MM.1S (cell line): ENCODE measurements around the gene USP10.

ENCODE experiments used
- EZH2 ChIP-seq: fragments of 300-600 bp; sonication (generic); optimal IDR thresholded peaks from 2 replicates; pipeline ENCODE3; 2017; ENCODE audit warnings: low read depth, mild to moderate bottlenecking, antibody characterized with exemption, low read length, mixed read lengths
- EZH2phosphoT487 ChIP-seq: fragments of 300-600 bp; sonication (generic); IDR thresholded peaks from 2 replicates; pipeline ENCODE4 v1.6.1; 2018; ENCODE audit warnings: antibody characterized with exemption, low read length
- TF ChIP-seq, protein P1 (sequence below): fragments of 300-600 bp; sonication (generic); IDR thresholded peaks from 2 replicates; pipeline ENCODE4 v1.5.1; 2016; ENCODE audit warnings: antibody characterized with exemption, low read length, mixed read lengths

DNA sequence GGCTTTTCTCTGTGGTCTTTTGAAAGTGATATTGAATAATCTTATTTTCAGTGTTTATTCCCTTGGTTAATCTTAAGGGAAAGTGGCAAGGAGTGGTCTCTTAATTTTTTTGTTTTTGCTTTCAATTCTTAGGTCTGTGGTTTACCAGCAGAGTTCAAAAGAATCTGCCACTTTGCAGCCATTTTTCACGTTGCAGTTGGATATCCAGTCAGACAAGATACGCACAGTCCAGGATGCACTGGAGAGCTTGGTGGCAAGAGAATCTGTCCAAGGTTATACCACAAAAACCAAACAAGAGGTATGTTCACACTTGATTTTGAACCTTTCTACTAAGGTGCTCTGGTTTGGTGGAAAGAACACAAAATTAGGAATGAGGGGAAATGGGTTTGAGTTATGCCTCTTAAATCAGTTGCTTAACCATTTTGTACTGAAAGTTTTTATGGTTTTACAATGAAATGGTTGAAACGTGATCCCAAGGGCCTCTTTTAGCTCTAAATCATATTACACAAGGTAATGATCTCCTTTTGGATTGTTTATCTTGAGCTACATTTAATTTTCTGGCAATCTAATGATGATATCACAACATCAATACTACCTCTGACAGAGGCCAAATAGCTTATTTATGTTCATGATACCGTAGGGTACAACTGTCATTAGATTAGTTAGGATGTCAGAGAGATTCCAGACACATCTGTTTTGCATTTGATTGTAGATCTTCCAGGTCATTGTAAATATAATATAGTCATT is 68.4 kb downstream of the USP10 start:
- TF ChIP-seq, protein P1, sequence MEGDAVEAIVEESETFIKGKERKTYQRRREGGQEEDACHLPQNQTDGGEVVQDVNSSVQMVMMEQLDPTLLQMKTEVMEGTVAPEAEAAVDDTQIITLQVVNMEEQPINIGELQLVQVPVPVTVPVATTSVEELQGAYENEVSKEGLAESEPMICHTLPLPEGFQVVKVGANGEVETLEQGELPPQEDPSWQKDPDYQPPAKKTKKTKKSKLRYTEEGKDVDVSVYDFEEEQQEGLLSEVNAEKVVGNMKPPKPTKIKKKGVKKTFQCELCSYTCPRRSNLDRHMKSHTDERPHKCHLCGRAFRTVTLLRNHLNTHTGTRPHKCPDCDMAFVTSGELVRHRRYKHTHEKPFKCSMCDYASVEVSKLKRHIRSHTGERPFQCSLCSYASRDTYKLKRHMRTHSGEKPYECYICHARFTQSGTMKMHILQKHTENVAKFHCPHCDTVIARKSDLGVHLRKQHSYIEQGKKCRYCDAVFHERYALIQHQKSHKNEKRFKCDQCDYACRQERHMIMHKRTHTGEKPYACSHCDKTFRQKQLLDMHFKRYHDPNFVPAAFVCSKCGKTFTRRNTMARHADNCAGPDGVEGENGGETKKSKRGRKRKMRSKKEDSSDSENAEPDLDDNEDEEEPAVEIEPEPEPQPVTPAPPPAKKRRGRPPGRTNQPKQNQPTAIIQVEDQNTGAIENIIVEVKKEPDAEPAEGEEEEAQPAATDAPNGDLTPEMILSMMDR: no peak
- TF ChIP-seq EZH2phosphoT487: no peak
- TF ChIP-seq EZH2: no peak
